ENCODE data around the gene COG2. TPM values are rescaled to one million over a fixed set of nuclear protein-coding genes. Genes with fewer than 3 reads are reported as not detected.
"Not testable (repeated sequence)": the region's sequence is repeated elsewhere in the genome, so short reads cannot be mapped to it uniquely, and the experiment has no call there.

Gene COG2
- total RNA-seq, 2 experiments from 2014 or later, result 29.6 to 32.3 TPM

DNA sequence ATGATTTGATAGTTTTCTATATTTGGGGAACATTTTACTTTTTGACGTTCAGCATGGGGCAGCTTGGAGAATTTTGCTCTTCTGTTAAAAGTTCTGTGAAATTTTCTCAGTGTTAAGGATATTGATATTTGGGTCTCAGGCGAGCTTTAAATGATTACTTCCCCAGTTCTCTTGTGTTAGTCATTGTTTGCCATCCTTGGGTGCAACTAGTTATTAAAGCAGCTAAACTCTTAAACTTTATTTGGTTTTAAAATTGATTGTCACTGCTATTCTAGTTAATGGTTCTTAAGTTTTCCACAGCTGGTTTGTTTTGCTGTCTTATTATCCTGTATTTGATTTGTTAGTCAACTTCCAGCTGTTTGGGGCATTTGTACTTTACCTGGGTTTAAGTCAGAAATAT, 9.0 kb downstream of the COG2 start:
- Mint-ChIP-seq H3K4me1 (ENCODE audit: low read depth) (peaks cover 67% of the 10 kb centered on the region), H3K27ac (no peak overlapping the region), H3K4me3 (no peak overlapping the region), H3K27me3 (no peaks in the 10 kb centered on the region), H3K9me3 (peaks cover 9% of the 10 kb centered on the region), H3K36me3 (peaks cover 18% of the 10 kb centered on the region)
- POLR2A ChIA-PET, result no interaction called here
- CTCF ChIA-PET, result interaction anchor here (1.7 to 2.0 kb wide), 2 partner anchors 8 to 9 kb away, joined by 7 to 9 read pairs; partner anchors contain the start of gene COG2
- intact Hi-C loops (cut with micrococcal nuclease), result no loop called here
- DNase-seq, result no peak

DNA sequence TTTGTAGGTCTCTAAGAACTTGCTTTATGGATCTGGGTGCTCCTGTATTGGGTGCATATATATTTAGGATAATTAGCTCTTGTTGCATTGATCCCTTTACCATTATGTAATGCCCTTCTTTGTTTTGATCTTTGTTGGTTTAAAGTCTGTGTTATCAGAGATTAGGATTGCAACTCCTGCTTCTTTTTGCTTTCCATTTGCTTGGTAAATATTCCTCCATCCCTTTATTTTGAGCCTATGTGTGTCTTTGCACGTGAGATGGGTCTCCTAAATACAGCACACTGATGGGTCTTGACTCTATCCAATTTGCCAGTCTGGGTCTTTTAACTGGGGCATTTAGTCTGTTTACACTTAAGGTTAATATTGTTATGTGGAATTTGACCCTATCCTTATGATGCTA, 14.4 kb downstream of the COG2 start:
- Mint-ChIP-seq H3K4me1 (ENCODE audit: low read depth) (peaks cover 33% of the 10 kb centered on the region), H3K36me3 (peaks cover 19% of the 10 kb centered on the region)
- DNase-seq; H3K4me3 Mint-ChIP-seq; intact Hi-C loops (cut with micrococcal nuclease); H3K27me3 Mint-ChIP-seq; POLR2A ChIA-PET; H3K9me3 Mint-ChIP-seq; H3K27ac Mint-ChIP-seq: not testable (repeated sequence)
- CTCF ChIA-PET, result interaction anchor here (1.6 kb wide), 1 partner anchor 15 kb away, joined by 3 read pairs; no protein-coding TSS in a partner anchor

DNA sequence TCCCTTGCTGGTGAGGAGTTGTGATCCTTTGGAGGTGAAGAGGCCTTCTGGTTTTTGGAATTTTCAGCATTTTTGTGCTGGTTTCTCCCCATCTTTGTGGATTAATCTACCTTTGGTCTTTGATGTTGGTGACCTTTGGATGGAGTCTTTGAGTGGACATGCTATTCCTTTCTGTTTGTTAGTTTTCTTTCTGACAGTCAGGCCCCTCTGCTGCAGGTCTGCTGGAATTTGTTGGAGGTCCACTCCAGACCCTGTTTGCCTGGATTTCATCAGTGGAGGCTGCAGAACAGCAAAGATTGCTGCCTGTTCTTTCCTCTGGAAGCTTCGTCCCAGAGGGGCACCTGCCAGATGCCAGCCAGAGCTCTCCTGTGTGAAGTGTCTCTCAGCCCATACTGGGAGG, 15.8 kb downstream of the COG2 start:
- H3K4me3 Mint-ChIP-seq; intact Hi-C loops (cut with micrococcal nuclease); H3K9me3 Mint-ChIP-seq; H3K27ac Mint-ChIP-seq; POLR2A ChIA-PET; H3K27me3 Mint-ChIP-seq; DNase-seq: not testable (repeated sequence)
- Mint-ChIP-seq H3K36me3 (peaks cover 23% of the 10 kb centered on the region), H3K4me1 (ENCODE audit: low read depth) (peaks cover 33% of the 10 kb centered on the region)
- CTCF ChIA-PET, result interaction anchor here (1.6 kb wide), 1 partner anchor 16 kb away, joined by 3 read pairs; no protein-coding TSS in a partner anchor

DNA sequence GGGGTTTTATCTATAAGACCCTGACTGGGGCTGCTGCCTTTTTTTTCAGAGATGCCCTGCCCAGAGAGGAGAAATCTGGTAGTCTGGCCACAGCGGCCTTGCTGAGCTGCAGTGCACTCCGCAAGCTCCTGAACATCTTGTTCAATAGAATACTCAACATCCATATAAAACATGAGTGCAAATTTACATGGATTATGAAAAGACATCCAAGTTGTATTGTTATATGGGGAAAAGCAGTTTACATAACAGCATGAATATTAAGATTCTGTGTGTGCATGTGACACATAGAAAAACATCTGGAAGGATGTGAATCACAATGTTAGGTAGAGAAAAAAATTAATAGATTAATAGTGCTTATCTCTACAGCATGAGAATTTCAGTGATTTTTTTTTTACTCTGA, 16.4 kb downstream of the COG2 start:
- no peak overlapping the region for H3K27ac Mint-ChIP-seq
- CTCF ChIA-PET, result no interaction called here
- POLR2A ChIA-PET, result no interaction called here

DNA sequence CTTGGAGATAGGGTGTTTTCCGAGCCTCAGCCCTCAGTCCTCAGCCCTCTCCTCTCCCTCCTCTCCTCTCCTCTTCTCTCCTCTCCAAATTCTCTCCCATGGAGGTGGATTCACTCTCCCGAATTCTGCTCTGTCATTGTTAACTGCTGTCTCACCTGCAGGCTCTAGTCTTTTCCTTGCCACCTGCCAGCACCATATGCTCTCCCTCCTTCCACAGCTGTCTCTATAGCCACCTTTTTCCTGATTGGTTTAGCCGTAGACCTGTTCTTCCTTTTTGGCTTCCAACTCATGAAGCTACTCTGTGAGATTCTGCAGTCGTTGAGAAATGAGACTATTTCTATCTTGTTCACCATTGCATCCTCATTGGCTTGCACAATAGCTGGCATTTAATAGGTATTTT, 19.7 kb downstream of the COG2 start:
- Mint-ChIP-seq H3K4me1 (ENCODE audit: low read depth) (peaks cover under 1% of the 10 kb centered on the region), H3K4me3 (no peak overlapping the region), H3K36me3 (peaks cover 34% of the 10 kb centered on the region), H3K27ac (no peak overlapping the region), H3K27me3 (no peaks in the 10 kb centered on the region), H3K9me3 (no peaks in the 10 kb centered on the region)
- ChIA-PET POLR2A (no interaction called here), CTCF (interaction anchor here (0.6 kb wide), 1 partner anchor 195 kb away, joined by 3 read pairs; no protein-coding TSS in a partner anchor)
- no peak for DNase-seq
- intact Hi-C loops (cut with micrococcal nuclease), result no loop called here

More for the DNA sequence above, 16.4 kb downstream of the COG2 start:
- H3K9me3 Mint-ChIP-seq, result peaks cover 5% of the 10 kb centered on the region
- peaks cover 31% of the 10 kb centered on the region for H3K4me1 Mint-ChIP-seq (ENCODE audit: low read depth)
- no peaks in the 10 kb centered on the region for H3K27me3 Mint-ChIP-seq
- peaks cover 21% of the 10 kb centered on the region for H3K36me3 Mint-ChIP-seq
- no peak for DNase-seq
- no peak overlapping the region for H3K4me3 Mint-ChIP-seq
- intact Hi-C loops (cut with micrococcal nuclease), result no loop called here

DNA sequence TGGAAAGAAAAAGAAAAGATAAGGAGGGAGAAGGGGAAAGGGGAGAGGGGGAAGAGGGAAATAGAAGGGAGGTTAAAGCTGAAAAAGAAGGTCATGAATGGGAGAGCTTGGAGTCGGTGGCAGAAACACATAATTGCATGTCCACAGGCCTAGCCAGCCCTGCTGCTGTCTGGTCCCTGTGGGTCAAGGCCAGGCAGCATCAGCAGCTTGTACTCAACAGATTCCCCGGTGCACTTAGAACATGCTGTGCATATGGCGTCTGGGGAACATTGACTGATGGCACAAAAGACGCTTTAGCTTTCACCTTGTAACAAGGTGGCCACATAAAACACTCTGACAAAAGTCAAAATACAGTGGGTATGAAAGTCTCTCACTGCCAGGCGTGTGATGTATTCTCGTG, 25.9 kb downstream of the COG2 start:
- Mint-ChIP-seq H3K9me3 (no peaks in the 10 kb centered on the region), H3K36me3 (peaks cover 37% of the 10 kb centered on the region), H3K4me3 (no peak overlapping the region), H3K4me1 (ENCODE audit: low read depth) (no peaks in the 10 kb centered on the region), H3K27me3 (no peaks in the 10 kb centered on the region), H3K27ac (no peak overlapping the region)
- DNase-seq, result no peak
- CTCF ChIA-PET, result no interaction called here
- POLR2A ChIA-PET, result no interaction called here
- intact Hi-C loops (cut with micrococcal nuclease), result no loop called here

DNA sequence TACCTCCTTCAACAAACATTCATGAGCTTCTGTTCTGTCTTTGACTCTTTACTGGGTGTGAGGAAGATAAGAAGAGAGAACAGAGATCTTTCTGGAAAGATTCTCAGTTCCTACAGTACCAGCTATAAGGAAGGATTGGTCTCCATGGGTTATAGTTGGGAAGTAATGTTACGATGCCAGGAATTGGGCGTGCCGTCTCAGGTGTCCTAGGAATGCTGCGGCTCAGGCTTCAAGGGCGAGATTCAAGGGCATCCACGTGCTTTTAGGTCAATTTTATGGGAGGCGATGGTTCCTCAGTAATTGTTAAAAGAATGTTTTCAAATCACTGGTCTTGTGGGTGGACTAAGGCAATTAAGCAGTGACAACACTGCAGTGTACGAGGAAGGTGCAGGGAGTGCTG, 27.3 kb downstream of the COG2 start:
- intact Hi-C loops (cut with micrococcal nuclease), result no loop called here
- no peaks in the 10 kb centered on the region for H3K27me3 Mint-ChIP-seq
- DNase-seq, result no peak
- ChIA-PET POLR2A (no interaction called here), CTCF (no interaction called here)
- no peaks in the 10 kb centered on the region for H3K4me1 Mint-ChIP-seq (ENCODE audit: low read depth)
- H3K36me3 Mint-ChIP-seq, result peaks cover 38% of the 10 kb centered on the region
- H3K9me3 Mint-ChIP-seq, result no peaks in the 10 kb centered on the region
- no peak overlapping the region for H3K27ac Mint-ChIP-seq
- no peak overlapping the region for H3K4me3 Mint-ChIP-seq

DNA sequence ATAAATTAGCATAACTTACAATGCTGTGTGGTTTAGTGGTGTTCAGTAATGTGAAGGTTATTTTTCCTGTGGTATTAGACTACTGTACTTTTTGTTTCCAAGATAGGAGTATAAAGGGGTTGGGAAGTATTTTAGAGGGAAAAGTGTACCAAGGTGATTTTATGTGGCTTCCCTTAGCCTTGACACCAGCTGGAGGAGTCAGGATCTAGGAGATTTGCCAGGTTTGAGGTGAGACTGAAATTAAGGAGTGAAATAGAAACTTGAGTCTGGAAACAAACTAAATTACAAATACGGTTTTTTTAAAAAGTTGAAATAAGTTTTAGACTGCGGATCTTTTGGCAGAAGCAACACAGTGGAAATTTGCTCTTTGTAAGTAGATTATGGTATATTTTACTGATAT, 32.3 kb downstream of the COG2 start:
- ChIA-PET CTCF (no interaction called here), POLR2A (no interaction called here)
- Mint-ChIP-seq H3K36me3 (peaks cover 36% of the 10 kb centered on the region), H3K27me3 (no peaks in the 10 kb centered on the region), H3K9me3 (no peaks in the 10 kb centered on the region), H3K27ac (no peak overlapping the region), H3K4me1 (ENCODE audit: low read depth) (no peaks in the 10 kb centered on the region), H3K4me3 (no peak overlapping the region)
- intact Hi-C loops (cut with micrococcal nuclease), result no loop called here
- no peak for DNase-seq

DNA sequence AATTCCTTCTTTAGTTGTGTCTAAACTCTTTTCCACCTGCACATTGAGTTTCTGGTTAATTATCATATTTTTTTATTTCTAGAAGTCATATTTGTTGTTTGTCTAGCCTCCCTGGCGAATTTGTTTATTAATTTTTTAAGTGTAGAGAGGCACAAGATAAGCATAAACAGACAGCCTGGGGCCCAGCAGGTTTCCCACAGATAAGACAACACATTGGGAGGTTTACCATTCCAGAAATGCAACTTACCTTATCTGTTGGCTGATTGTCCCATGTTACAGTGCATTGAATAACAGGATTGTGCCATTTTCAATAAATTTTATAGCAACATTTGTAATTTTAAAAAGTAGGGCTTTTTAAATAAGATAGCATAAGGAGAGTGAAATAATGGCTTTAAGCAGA, 34.9 kb downstream of the COG2 start:
- Mint-ChIP-seq H3K4me3 (no peak overlapping the region), H3K27ac (no peak overlapping the region), H3K27me3 (no peaks in the 10 kb centered on the region), H3K9me3 (no peaks in the 10 kb centered on the region), H3K36me3 (peaks cover 33% of the 10 kb centered on the region), H3K4me1 (ENCODE audit: low read depth) (peaks cover 2% of the 10 kb centered on the region)
- intact Hi-C loops (cut with micrococcal nuclease), result no loop called here
- no peak for DNase-seq
- ChIA-PET POLR2A (no interaction called here), CTCF (no interaction called here)

DNA sequence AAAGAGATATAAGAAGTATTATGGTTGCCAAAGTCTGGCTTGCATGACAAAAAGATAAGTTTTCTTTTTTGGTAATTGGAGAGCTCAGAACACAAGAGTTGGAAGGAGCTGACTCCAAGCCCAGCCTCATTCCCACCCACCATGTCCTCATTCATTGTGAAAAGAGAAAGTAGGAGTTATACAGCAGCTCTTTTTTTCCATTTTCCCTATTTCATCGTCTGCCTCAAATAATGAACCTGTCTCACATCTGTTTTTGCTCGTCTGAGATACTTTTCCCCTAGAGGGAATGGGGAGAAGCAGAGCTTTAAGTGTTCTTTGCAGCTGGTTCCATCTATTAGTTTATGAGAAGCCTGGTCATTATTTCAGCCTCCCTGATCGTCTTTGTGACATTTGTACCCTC, 36.9 kb downstream of the COG2 start:
- no peak for DNase-seq
- ChIA-PET POLR2A (no interaction called here), CTCF (no interaction called here)
- Mint-ChIP-seq H3K27ac (no peak overlapping the region), H3K27me3 (no peaks in the 10 kb centered on the region), H3K36me3 (peaks cover 38% of the 10 kb centered on the region), H3K4me1 (ENCODE audit: low read depth) (peaks cover 2% of the 10 kb centered on the region), H3K4me3 (no peak overlapping the region), H3K9me3 (no peaks in the 10 kb centered on the region)
- intact Hi-C loops (cut with micrococcal nuclease), result no loop called here

DNA sequence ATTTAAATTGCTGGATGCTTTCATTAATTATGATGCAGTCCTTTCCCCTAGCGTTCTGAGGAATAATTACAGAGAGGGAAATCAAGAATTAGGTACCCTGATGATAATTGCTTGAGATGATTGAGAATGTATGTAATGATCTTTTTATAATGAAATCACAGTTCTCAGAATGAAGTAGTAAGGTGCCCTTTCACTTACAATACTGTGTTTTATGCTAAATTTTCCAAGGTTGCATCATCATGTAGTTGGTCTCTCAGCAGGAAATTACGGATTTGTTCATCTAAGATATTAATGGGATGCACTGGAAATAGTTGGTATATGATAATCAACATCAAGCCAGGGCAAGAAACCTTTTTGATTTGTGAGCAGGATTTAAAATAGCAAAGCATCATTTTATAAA, 37.5 kb downstream of the COG2 start:
- CTCF ChIA-PET, result no interaction called here
- POLR2A ChIA-PET, result no interaction called here

DNA sequence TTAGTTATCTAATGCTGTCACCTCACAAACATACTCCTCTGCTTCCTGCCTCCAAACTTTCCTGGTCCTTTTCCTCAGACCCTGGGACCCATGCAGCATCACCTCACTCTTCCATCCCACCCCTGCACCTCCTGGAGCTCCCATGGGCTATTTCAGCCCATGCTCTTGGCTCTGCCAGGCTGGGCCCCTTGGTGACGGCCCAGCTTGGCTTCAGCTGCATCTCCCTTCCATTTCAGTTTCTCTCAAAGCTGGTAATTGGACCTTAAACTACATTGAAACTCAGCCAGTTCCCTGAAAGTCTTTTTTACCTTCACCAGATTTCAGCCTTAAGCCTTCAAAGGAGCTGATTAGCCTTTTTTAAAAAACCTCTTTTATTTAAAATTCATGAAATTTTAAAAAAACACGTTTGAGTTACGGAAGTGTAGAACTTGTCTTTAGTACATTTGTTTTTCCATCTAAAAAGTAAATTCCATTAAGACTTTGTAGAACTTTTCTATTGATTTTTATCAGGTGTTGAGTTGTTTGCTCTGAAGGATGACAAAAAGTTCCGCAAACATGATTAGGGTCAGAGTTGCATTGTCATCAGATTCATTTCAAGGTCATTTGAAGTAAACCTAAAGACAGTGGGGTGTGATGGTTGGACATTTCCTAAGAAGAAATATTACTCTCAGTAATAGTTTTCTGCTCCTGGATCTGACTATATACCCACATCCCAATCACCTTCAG, 38.2 kb downstream of the COG2 start:
- ChIA-PET POLR2A (no interaction called here), CTCF (no interaction called here)
- intact Hi-C loops (cut with micrococcal nuclease), result no loop called here
- Mint-ChIP-seq H3K27ac (no peak overlapping the region), H3K4me1 (ENCODE audit: low read depth) (peaks cover 2% of the 10 kb centered on the region), H3K4me3 (no peak overlapping the region), H3K9me3 (no peaks in the 10 kb centered on the region), H3K27me3 (no peaks in the 10 kb centered on the region), H3K36me3 (peaks cover 40% of the 10 kb centered on the region)
- no peak for DNase-seq

More for the DNA sequence above, 37.5 kb downstream of the COG2 start:
- Mint-ChIP-seq H3K27me3 (no peaks in the 10 kb centered on the region), H3K4me1 (ENCODE audit: low read depth) (peaks cover 2% of the 10 kb centered on the region), H3K9me3 (no peaks in the 10 kb centered on the region), H3K27ac (no peak overlapping the region), H3K4me3 (no peak overlapping the region), H3K36me3 (peaks cover 38% of the 10 kb centered on the region)
- intact Hi-C loops (cut with micrococcal nuclease), result no loop called here
- DNase-seq, result no peak

DNA sequence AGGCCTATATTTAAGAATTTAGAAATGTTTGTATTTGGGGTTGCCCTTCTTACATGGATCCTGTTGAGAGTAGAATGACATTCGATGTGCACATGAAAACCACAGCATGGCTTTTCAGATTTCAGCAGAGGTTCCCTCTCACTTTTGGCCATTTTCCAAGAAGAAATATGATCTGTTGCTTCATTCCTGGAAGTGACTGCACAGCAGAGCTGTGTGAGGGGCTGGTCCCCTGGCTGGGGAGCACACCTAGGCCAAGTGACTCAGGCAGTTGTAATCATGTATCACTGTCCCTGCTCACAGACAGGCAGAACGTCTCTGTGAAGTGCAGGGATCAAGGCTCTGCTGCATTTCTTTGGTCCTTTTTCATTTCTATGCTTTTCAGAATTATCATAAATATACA, 39.3 kb downstream of the COG2 start:
- Mint-ChIP-seq H3K9me3 (no peaks in the 10 kb centered on the region), H3K27me3 (no peaks in the 10 kb centered on the region), H3K4me1 (ENCODE audit: low read depth) (peaks cover 2% of the 10 kb centered on the region), H3K4me3 (no peak overlapping the region), H3K36me3 (peaks cover 41% of the 10 kb centered on the region), H3K27ac (no peak overlapping the region)
- no peak for DNase-seq
- ChIA-PET POLR2A (interaction anchor here (0.6 kb wide), 1 partner anchor 138 kb away, joined by 3 read pairs; no protein-coding TSS in a partner anchor), CTCF (no interaction called here)
- intact Hi-C loops (cut with micrococcal nuclease), result no loop called here
